Measurements from ENCODE around the gene NOTCH4.
"Not testable (repeated sequence)": the region's sequence is repeated elsewhere in the genome, so short reads cannot be mapped to it uniquely, and the experiment has no call there.

NOTCH4 gene

GRCh38 chr6:32216285-32216684 lies 7.6 kb downstream of the NOTCH4 start:
- TF ChIP-seq, protein P1, sequence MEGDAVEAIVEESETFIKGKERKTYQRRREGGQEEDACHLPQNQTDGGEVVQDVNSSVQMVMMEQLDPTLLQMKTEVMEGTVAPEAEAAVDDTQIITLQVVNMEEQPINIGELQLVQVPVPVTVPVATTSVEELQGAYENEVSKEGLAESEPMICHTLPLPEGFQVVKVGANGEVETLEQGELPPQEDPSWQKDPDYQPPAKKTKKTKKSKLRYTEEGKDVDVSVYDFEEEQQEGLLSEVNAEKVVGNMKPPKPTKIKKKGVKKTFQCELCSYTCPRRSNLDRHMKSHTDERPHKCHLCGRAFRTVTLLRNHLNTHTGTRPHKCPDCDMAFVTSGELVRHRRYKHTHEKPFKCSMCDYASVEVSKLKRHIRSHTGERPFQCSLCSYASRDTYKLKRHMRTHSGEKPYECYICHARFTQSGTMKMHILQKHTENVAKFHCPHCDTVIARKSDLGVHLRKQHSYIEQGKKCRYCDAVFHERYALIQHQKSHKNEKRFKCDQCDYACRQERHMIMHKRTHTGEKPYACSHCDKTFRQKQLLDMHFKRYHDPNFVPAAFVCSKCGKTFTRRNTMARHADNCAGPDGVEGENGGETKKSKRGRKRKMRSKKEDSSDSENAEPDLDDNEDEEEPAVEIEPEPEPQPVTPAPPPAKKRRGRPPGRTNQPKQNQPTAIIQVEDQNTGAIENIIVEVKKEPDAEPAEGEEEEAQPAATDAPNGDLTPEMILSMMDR (IDR thresholded peaks at IDR 0.05; ENCODE audit: low read depth, low read length) = no peak
- Histone ChIP-seq H3K27me3 (ENCODE audit: insufficient read depth, low read depth, severe bottlenecking) (peaks cover 27% of the 10 kb centered on the region), H3K27ac (no peak overlapping the region), H3K9me3 (ENCODE audit: severe bottlenecking) (no peaks in the 10 kb centered on the region), H3K36me3 (no peaks in the 10 kb centered on the region), H3K4me3 (ENCODE audit: low read depth, low read length) (no peak overlapping the region)
- no peak for DNase-seq

GRCh38 chr6:32215617-32216016 lies 8.2 kb downstream of the NOTCH4 start:
- no peak for DNase-seq
- TF ChIP-seq, protein P1 (IDR thresholded peaks at IDR 0.05; ENCODE audit: low read depth, low read length) = no peak
- Histone ChIP-seq H3K36me3 (no peaks in the 10 kb centered on the region), H3K27ac (no peak overlapping the region), H3K9me3 (ENCODE audit: severe bottlenecking) (no peaks in the 10 kb centered on the region), H3K4me3 (ENCODE audit: low read depth, low read length) (no peak overlapping the region), H3K27me3 (ENCODE audit: insufficient read depth, low read depth, severe bottlenecking) (peaks cover 22% of the 10 kb centered on the region)

DNA sequence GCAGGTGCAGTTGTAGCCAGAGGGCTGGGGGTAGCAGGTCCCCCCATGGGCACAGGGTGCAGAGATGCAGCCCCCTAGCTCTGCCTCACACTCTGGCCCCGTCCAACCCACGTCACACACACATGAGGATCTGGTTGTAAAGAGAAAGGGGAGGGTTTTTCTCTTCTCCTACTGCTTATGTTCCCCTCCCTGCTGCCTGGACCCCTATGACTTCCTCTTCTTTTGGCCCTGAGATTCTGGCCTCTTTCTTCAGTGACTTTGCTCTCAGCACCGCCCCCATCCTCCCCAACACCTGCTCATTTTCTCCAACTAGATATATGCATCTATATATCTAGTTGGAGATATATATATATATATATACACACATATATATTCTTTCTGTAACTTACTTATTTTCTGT lies 9.7 kb downstream of the NOTCH4 start:
- Histone ChIP-seq H3K9me3 (ENCODE audit: severe bottlenecking) (no peaks in the 10 kb centered on the region), H3K27me3 (ENCODE audit: insufficient read depth, low read depth, severe bottlenecking) (peaks cover 16% of the 10 kb centered on the region), H3K4me3 (ENCODE audit: low read depth, low read length) (no peak overlapping the region), H3K36me3 (no peaks in the 10 kb centered on the region), H3K27ac (no peak overlapping the region)
- no peak for DNase-seq
- TF ChIP-seq, protein P1 (IDR thresholded peaks at IDR 0.05; ENCODE audit: low read depth, low read length) = no peak

DNA sequence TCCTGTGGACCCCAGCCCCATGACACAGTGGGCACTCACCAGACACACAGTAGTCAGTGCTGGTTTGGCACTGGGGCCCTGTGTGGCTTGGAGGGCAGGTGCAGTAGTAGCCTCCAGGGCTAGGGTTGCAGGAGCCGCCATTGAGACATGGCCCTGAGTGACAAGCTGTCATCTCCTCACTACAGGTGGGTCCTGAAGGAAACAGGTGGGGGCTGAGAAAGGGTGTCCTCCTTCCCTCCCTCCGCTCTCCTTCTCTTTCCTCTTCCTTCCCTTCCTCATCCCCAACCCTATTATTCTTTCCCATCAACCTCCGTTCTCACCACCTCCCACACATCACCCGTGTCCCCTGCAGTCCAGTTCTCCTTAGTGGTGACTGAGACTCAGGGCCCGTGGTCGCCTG lies 10.2 kb downstream of the NOTCH4 start:
- DNase-seq = no peak

GRCh38 chr6:32212076-32212760 lies 11.6 kb downstream of the NOTCH4 start:
- H3K27ac ChIP-seq = no peak overlapping the region
- H3K9me3 ChIP-seq (ENCODE audit: severe bottlenecking) = no peaks in the 10 kb centered on the region
- H3K27me3 ChIP-seq (ENCODE audit: insufficient read depth, low read depth, severe bottlenecking) = peaks cover 10% of the 10 kb centered on the region
- DNase-seq = no peak
- TF ChIP-seq, protein P1 (IDR thresholded peaks at IDR 0.05; ENCODE audit: low read depth, low read length) = no peak
- H3K4me3 ChIP-seq (ENCODE audit: low read depth, low read length) = no peak overlapping the region
- H3K36me3 ChIP-seq = no peaks in the 10 kb centered on the region

More for the DNA sequence above, 10.2 kb downstream of the NOTCH4 start:
- Histone ChIP-seq H3K4me3 (ENCODE audit: low read depth, low read length) (no peak overlapping the region), H3K27ac (no peak overlapping the region), H3K9me3 (ENCODE audit: severe bottlenecking) (no peaks in the 10 kb centered on the region), H3K36me3 (no peaks in the 10 kb centered on the region), H3K27me3 (ENCODE audit: insufficient read depth, low read depth, severe bottlenecking) (peaks cover 15% of the 10 kb centered on the region)
- TF ChIP-seq, protein P1 (IDR thresholded peaks at IDR 0.05; ENCODE audit: low read depth, low read length) = no peak

GRCh38 chr6:32211432-32211831 lies 12.4 kb downstream of the NOTCH4 start:
- not testable (repeated sequence) for H3K27ac ChIP-seq; H3K4me3 ChIP-seq (ENCODE audit: low read depth, low read length)

More at GRCh38 chr6:32211432-32211831, 12.4 kb downstream of the NOTCH4 start:
- DNase-seq; H3K36me3 ChIP-seq; H3K27me3 ChIP-seq (ENCODE audit: insufficient read depth, low read depth, severe bottlenecking); H3K9me3 ChIP-seq (ENCODE audit: severe bottlenecking): not testable (repeated sequence)

Measured in WERI-Rb-1 (cell line).